Effector CD8-positive, alpha-beta T cell (primary cell): ENCODE data around the gene UST.

Source experiments
- DNase-seq: peaks from one replicate; lab custom pipeline; 2025; lab: John Stamatoyannopoulos, UW

UST gene

GRCh38 chr6:149118737-149119653, 372.2 kb downstream of the UST start:
- DNase-seq, result no peak

GRCh38 chr6:149122850-149123821, 376.3 kb downstream of the UST start:
- DNase-seq, result no peak

GRCh38 chr6:149125309-149125708, 378.5 kb downstream of the UST start:
- no peak for DNase-seq
